NCI-H748 treated with DMSO at 0.1 percent for 48 hours (cell line): ENCODE data around the gene LIFR.
"Not testable (repeated sequence)": the region's sequence is repeated elsewhere in the genome, so short reads cannot be mapped to it uniquely, and the experiment has no call there.

Source experiments
- DNase-seq: peaks from one replicate; lab custom pipeline; 2025; lab: John Stamatoyannopoulos, UW

LIFR gene, protein sequence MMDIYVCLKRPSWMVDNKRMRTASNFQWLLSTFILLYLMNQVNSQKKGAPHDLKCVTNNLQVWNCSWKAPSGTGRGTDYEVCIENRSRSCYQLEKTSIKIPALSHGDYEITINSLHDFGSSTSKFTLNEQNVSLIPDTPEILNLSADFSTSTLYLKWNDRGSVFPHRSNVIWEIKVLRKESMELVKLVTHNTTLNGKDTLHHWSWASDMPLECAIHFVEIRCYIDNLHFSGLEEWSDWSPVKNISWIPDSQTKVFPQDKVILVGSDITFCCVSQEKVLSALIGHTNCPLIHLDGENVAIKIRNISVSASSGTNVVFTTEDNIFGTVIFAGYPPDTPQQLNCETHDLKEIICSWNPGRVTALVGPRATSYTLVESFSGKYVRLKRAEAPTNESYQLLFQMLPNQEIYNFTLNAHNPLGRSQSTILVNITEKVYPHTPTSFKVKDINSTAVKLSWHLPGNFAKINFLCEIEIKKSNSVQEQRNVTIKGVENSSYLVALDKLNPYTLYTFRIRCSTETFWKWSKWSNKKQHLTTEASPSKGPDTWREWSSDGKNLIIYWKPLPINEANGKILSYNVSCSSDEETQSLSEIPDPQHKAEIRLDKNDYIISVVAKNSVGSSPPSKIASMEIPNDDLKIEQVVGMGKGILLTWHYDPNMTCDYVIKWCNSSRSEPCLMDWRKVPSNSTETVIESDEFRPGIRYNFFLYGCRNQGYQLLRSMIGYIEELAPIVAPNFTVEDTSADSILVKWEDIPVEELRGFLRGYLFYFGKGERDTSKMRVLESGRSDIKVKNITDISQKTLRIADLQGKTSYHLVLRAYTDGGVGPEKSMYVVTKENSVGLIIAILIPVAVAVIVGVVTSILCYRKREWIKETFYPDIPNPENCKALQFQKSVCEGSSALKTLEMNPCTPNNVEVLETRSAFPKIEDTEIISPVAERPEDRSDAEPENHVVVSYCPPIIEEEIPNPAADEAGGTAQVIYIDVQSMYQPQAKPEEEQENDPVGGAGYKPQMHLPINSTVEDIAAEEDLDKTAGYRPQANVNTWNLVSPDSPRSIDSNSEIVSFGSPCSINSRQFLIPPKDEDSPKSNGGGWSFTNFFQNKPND

DNA sequence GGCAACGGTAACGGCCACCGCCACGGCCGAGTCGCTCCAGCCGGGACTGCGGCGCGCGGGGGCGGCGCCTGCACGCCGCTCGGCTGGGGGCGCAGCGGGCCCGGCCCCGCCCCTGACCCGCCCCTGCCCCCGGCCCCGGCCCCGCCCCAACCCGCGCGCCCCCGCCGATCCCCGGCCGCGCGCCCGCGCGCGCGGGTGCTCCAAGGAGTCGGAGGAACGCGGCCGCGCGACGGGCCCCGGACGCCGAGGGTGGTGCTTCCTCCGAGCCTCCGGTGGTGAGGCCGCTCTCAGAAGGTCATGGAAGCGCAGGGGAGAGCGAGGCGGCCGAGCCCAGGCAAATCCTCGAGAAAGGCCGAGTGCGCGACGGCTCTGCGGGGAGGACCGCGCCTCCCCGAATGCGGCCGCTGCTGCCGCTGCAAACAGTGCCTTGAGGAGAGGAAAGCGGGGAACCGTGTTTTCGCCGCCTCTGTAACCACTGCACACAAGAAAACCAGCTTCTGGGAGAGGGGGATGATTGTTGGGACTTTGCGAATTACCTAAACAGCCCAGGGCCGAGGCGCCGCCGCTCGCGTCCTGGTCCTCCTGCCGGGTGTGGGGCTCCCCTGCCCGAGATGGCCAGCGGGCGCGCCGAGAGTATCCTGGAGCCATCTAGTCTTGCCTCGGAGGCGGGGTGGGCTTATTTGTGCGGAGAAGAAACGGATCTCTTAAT lies at the start of gene LIFR:
Gene LIFR, minus strand, starts transcription at position 48 of the 709 bp plus-strand sequence. CDS start 25,999 bp downstream, outside the sequence.
- peak; percentile 94 for DNase-seq

GRCh38 chr5:38605610-38606009 lies 49.2 kb upstream of the LIFR start:
- no peak for DNase-seq

DNA sequence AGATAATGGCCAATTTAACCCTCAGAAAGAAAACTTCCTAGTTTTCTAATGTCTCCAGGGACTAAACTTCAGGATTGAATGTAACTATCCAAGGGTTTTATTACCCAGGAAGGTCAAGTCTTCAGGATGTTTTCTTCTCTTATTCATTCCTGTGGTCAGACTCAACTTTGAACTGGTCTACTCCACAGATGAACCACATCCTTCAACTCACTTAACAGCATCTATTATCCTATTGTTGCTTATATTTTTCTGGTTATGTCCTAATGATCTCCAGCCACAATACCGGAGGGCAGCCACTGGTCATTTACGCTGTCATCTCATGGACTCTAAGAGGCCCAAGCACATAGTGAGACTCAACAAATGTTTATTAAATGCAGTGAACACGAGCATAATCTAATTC lies 47.2 kb upstream of the LIFR start:
- DNase-seq = no peak

DNA sequence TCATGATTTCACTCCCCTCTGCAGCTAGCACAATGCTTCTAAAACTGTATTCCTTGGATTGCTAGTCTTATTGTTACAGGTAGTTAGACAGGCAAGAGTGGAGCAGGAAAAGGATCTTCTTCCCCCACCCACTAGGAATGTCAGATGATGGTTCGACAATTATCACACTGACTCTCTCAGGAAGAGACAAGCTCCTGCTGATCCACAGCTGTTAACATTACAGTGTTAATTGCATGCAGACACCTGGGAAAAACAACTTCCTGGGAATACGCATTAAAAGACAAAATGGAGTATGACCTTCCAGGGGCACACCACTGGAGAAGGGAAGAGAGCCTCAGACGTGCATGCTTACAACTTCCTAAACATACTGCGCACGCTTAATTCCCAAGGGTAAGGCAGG lies 46.2 kb upstream of the LIFR start:
- no peak for DNase-seq

DNA sequence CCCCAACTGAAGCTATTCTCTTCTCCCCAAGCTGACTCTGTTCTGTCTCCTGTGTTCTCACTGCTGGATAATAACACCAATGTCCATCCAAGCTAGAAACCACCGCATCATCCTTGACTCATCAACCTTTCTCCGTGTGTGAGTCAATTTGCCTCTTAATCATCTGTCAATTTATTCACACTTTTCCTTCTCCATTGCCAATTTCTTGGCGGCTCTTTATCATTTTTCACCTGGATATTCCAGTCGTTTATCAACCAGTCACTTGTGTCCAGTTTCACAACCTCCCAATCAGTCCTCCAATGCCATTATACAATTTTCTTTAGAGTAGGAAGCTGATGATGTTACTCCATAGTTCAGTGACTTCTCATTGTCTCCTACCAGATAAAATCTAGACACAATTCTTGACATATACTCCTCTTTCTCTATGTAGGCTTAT lies 45.4 kb upstream of the LIFR start:
- DNase-seq = no peak

DNA sequence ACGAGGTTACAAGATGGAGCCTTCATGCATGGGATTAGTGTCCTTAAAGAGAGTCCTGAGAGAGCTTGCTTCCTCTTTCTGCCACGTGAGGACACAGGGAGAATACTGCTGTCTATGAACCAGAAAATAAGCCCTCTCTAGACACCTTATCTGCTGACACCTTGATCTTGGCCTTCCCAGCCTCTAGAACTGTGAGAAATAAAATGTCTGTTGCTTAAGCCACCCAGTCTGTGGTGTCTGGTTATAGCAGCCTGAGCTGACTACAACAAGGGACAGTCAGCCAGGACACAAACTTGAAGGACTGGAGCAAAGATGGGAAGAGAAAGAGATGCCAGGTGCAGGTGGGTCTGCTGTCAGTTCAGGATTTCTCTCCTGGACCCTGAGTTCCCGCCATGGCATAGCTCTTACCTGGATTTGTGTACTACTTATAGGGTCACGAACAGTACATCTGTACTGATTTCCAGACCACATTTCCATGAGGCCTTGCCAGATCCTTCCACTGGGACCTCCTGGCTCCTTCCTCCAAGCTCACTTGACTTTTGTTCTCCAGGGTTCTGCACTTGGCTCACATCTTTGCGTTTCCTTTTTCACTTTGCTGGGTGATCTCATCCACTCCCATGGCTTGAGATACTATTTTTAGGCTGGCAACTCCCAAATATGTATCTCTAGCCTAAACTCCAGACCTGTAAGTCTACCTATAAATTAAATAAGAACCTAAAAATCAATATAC lies 44.9 kb upstream of the LIFR start:
- DNase-seq = no peak

DNA sequence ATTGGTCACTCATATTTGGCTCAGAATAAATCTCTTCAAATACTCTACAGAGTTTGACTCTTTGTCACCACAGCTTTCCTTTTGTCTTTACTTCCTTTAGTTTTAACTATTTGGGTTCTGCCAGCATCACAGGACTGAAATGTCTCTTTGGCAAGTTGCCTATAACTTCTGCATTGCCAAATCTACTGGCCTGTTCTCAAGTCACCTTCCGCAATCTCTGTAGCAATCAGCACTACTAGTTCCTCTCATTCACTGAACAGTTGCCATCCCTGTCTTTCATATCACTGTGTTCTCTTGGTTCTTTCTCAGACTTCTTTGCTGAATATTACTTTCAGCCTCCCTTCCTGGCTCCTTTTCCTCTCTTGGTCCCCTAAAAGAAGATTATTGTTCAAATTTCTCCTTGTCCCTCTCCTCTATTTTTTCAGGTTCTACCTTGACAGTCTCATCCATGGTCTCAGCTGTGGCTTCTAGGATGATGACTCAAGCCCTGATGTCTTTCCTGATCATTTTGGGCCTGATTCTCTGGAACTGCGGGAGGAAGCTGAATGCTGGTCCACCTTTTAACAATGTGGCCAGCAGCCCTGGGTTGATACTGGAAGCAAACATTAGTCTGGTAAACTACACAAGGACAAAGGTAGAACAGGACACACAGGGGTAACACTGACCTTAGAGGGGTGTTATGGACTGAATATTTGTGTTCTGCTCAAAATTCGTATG lies 44.0 kb upstream of the LIFR start:
- no peak for DNase-seq

DNA sequence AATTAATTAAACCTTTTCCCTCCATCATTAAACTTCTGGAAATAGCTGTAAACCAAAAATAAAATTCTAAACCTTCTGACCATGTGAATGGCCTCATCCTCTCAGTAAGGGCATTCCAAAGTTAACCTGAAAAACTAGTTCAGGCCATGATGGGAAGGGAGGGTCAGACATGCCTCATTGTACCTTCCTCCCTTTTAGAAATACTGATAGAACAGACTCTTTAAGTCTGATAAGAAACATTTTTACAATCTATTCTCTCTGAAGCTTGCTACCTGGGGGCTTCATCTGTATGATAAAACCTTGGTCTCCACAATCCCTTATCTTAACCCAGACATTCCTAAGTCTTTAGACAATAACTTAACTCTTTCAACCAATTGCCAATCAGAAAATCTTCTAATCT lies 43.3 kb upstream of the LIFR start:
- not testable (repeated sequence) for DNase-seq

- DNase-seq = no peak
These were observed 42.7 kb upstream of the LIFR start for GRCh38 chr5:38598994-38599617.

GRCh38 chr5:38598296-38598993 lies 42.0 kb upstream of the LIFR start:
- no peak for DNase-seq

- no peak for DNase-seq
These were observed 40.5 kb upstream of the LIFR start for GRCh38 chr5:38596981-38597380.

DNA sequence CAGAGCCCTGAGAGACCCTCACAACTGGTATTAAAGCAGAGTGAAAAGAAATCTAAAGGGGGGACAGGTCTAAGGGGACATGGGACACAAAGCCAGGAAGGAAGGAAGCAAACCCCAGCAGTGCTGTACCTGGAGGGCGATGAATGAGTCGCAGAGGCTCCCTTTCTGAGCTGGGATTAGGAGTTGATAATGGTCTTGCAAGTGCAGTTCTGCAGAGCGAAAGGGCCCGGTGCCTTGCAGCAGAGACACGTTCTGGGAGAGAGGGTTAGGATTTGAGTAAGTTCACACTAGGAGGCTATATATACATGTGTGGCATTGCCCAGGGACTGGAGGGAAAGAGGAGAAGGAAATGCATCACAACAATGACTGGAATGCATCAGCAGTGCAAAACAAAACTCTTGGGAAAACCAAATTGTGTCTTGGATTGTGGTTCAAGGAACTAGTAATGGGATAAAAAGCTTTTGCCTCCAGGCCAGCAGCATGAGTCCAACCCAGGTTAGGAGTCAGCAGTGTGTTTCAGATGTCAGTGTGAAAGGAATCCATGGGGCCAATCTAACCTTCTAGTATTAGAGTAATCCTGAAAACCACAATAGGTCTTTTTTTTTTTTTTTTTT lies 38.8 kb upstream of the LIFR start:
- no peak for DNase-seq

DNA sequence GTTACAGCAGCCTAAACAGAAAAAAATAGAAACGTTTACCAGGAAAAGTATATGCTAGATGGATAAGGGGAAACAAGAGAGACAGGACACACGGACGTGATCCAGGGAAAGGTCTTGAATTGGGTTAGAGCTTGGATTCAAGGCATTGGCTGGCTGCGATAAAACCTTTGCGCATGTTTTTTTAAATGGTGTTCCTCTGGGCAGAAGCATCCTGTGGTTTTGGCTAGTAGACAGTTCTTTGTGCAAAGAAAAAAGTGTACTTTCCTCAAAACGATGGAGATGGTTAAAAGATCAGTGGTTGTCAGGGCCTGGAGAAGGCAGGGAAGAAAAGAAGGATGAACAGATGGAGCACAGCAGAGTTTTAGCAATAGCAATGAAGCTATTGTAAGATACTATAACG lies 37.5 kb upstream of the LIFR start:
- no peak for DNase-seq

DNA sequence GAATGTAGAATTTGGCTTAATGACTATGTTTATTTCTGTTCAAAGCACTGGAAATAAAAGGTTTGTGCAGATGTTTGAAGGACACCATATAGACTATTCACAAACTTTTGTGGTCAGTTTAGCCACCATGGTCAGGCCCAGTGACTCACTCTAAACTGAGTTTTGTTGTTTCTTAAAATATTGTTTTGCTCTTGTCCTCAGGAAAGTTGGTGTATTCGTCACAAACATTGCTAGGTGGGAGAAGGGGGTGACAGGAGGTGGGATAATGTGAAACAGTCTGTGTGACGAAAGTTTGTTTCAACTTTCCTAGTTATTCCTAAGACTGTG lies 35.0 kb upstream of the LIFR start:
- no peak for DNase-seq

- no peak for DNase-seq
These were observed 34.5 kb upstream of the LIFR start for GRCh38 chr5:38590838-38591522.

DNA sequence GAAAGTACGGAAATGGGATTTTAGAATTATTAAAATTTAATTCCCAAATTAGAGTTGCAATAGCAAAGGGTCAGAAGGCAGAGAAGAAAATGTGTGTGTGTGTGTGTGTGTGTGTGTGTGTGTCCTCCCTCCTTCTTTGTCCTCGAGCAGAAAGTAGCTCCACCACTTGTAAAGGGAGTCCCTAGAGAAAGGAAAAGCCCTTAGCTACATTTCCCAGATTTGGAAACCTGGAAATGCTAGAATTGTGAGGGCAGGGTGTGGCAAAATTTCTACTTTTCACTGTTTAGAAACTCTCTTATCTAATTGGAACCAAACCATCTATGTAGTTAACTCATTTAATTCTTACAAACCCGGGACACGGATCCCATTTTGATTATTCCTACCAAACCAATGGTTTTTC lies 33.2 kb upstream of the LIFR start:
- DNase-seq = no peak

DNA sequence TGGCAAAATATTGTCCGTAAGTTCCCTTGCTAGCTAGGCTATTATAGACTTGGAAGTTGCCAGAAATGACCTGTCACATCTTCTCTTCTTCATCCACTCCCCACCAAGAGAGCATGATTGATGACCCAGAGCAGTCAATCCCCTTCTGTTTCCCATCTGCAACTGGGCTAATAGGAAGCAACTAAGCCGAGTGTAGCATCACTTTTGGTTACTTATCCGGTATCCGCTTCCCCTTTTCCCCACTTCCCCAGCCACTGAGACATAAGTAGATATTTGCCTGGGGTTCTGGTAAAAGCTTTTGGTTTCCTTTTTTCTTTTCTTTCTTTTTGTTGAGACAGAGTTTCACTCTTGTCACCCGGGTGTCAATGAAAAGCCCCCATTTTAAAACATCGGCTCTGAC lies 29.4 kb upstream of the LIFR start:
- DNase-seq = no peak

DNA sequence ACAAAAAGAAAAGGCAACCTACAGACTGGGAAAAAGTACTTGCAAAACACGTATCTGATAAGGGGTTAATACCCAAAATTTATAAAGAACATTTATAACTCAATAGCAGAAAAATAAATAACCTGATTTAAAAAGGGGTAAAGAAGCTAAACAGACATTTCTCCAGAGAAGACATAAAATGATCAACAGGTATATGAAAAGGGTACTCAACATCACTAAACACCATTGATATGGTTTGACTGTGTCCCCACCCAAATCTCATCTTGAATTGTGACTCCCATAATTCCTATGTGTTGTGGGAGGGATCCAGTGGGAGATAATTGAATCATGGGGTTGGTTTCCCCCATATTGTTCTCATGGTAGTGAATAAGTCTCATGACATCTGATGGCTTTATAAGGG lies 27.1 kb upstream of the LIFR start:
- no peak for DNase-seq

DNA sequence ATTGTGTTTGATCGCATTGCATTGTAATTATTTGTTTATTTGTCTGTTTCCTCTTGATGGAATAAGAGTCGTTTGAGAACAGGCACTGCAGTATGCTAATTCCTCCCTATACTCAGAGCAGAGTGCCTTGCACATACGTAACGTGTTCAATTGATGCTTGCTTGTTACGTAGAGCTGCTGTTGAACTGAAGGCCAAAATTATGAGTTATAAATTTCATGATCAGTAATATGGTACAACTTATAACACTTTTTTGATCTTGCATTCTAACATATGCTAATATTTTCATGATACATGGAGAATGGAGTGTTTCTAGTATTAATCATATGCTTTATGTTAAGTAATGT lies 26.5 kb upstream of the LIFR start:
- DNase-seq = no peak
